ENCODE results near the gene TKT. TPM values are rescaled to one million over a fixed set of nuclear protein-coding genes. Genes with fewer than 3 reads are reported as not detected.

The TKT gene
- total RNA-seq, 4 donors from 2014 or later, result 497 to 698 (median 627) TPM

DNA sequence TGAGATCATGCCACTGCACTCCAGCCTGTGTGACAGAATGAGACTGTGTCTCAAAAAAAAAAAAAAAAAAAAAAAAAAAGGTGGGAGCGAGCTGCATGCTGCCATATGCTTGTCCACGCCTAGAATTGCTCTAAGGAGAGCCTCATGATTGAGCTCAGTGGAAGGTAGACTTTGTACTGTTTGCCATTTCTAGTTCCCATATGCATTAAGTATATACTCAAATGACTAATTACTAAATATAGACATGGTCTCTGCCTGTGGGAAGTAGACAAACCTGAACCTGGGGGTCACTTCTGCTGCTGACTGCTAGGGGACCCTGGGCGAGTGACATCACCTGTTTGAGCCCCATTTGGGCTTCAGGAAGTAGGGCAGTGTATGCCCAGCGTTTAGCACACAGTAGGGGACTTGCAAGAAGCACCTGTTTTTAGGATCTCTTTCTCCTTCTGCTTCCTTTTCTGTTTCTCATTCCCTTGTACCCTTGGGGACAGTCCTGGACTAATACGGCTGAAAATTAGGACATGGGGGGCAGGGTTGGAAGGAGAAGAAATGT, 67.6 kb downstream of the TKT start:
- Histone ChIP-seq H3K4me3 (no peak overlapping the region), H3K4me1 (peaks cover 0 to 15% (median 0%) of the 10 kb centered on the region in 3 donors), H3K27me3 (no peaks in the 10 kb centered on the region), H3K36me3 (peaks cover 26 to 97% (median 29%) of the 10 kb centered on the region in 3 donors), H3K27ac (no peak overlapping the region), H3K9me3 (no peaks in the 10 kb centered on the region)
- 79 to 87% methylated on average over 4 to 5 of the region's 5 CpGs for WGBS, 2 donors
- DNase-seq, result no peak
- no peak for TF ChIP-seq POLR2A (IDR thresholded peaks at IDR 0.05)
- TF ChIP-seq, protein P1, sequence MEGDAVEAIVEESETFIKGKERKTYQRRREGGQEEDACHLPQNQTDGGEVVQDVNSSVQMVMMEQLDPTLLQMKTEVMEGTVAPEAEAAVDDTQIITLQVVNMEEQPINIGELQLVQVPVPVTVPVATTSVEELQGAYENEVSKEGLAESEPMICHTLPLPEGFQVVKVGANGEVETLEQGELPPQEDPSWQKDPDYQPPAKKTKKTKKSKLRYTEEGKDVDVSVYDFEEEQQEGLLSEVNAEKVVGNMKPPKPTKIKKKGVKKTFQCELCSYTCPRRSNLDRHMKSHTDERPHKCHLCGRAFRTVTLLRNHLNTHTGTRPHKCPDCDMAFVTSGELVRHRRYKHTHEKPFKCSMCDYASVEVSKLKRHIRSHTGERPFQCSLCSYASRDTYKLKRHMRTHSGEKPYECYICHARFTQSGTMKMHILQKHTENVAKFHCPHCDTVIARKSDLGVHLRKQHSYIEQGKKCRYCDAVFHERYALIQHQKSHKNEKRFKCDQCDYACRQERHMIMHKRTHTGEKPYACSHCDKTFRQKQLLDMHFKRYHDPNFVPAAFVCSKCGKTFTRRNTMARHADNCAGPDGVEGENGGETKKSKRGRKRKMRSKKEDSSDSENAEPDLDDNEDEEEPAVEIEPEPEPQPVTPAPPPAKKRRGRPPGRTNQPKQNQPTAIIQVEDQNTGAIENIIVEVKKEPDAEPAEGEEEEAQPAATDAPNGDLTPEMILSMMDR (IDR thresholded peaks at IDR 0.05), result no peak
- intact Hi-C loops (cut with DNase I), result no loop called here

DNA sequence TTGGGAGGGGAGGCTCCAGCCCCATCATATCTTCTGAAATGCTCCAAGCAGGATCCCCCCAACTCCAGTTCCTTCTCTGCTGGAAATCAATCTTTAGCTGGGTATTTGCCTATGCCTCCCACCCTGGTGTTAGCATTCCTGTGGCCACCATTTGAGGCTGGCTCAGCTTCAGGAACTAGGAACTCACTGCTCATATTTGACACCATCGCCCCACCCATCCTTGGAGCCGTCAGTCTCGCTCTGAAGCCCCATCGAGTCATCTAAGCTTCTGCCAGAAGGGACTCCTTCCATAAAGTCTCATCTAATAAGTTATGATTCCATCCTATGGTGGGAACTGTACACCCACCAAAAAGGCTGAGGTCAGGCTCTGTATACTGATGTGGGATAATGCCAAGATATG, 68.4 kb downstream of the TKT start:
- Histone ChIP-seq H3K27ac (no peak overlapping the region), H3K4me3 (no peak overlapping the region), H3K4me1 (peaks cover 0 to 7% (median 0%) of the 10 kb centered on the region in 3 donors), H3K27me3 (no peaks in the 10 kb centered on the region), H3K36me3 (peaks cover 29 to 97% (median 33%) of the 10 kb centered on the region in 3 donors), H3K9me3 (no peaks in the 10 kb centered on the region)
- DNase-seq, result no peak
- TF ChIP-seq, protein P1 (IDR thresholded peaks at IDR 0.05), result no peak
- TF ChIP-seq POLR2A (IDR thresholded peaks at IDR 0.05), result no peak
- 78 to 83% methylated on average over 4 of the region's 4 CpGs for WGBS, 2 donors
- intact Hi-C loops (cut with DNase I), result no loop called here

DNA sequence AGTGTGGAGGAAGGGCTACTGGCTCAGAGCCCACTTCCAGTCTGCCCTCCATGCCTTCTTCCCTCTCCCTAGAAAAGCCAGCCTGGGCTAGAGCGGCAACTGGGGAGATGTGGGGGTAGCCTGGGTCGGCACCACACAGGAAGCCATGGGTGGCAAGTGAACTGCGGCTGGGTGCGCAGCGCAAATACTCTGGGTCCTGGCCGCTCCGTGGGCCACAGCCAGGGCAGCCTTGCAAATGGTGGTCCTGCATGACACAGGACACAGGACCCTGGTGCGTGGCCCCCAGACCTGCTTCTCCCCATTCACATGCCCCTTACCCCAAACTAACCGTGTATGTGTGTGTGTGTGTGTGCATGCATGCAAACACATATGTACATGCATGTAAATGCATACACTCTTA, 69.1 kb downstream of the TKT start:
- peaks cover 0 to under 1% (median 0%) of the 10 kb centered on the region in 3 donors for H3K4me1 ChIP-seq
- no peak overlapping the region for H3K4me3 ChIP-seq
- TF ChIP-seq POLR2A (IDR thresholded peaks at IDR 0.05), result no peak
- TF ChIP-seq, protein P1 (IDR thresholded peaks at IDR 0.05), result no peak
- intact Hi-C loops (cut with DNase I), result no loop called here
- H3K36me3 ChIP-seq, result peaks cover 29 to 97% (median 40%) of the 10 kb centered on the region in 3 donors
- H3K27me3 ChIP-seq, result no peaks in the 10 kb centered on the region
- no peak for DNase-seq
- H3K27ac ChIP-seq, result no peak overlapping the region
- 91 to 96% methylated on average over 5 to 8 of the region's 9 CpGs for WGBS, 2 donors
- H3K9me3 ChIP-seq, result no peaks in the 10 kb centered on the region

DNA sequence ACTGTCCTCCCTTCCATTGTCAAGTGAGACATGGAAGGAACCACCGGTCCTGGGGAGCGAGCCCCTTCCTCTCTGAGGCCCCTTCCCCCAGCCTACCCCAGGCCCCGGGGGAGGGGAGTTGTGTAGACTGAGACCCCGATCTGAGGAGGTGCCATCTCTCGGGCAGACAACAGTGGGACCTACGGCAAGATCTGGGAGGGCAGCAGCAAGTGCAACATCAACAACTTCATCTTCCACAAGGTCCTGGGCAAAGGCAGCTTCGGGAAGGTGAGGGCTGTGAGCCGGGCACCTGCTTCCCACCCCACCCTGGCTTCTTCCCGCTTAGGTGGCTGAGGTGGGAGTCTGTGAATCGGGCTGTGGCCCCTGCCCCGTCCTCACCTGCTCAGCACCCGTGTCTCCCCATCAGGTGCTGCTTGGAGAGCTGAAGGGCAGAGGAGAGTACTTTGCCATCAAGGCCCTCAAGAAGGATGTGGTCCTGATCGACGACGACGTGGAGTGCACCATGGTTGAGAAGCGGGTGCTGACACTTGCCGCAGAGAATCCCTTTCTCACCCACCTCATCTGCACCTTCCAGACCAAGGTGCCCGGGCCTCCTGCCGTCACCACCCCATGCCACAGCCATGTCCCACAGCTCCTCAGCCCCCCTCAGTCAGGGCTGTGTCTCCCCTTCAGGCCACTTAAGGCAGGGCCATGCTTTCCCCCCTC, 69.9 kb downstream of the TKT start:
- H3K4me1 ChIP-seq, result no peaks in the 10 kb centered on the region
- no peak for TF ChIP-seq POLR2A (IDR thresholded peaks at IDR 0.05)
- TF ChIP-seq, protein P1 (IDR thresholded peaks at IDR 0.05), result no peak
- H3K36me3 ChIP-seq, result peaks cover 38 to 99% (median 41%) of the 10 kb centered on the region in 3 donors
- WGBS, 2 donors, result 90 to 98% methylated on average over 8 to 10 of the region's 20 CpGs
- no peaks in the 10 kb centered on the region for H3K9me3 ChIP-seq
- DNase-seq, result no peak
- no peak overlapping the region for H3K4me3 ChIP-seq
- intact Hi-C loops (cut with DNase I), result no loop called here
- no peaks in the 10 kb centered on the region for H3K27me3 ChIP-seq
- no peak overlapping the region for H3K27ac ChIP-seq

DNA sequence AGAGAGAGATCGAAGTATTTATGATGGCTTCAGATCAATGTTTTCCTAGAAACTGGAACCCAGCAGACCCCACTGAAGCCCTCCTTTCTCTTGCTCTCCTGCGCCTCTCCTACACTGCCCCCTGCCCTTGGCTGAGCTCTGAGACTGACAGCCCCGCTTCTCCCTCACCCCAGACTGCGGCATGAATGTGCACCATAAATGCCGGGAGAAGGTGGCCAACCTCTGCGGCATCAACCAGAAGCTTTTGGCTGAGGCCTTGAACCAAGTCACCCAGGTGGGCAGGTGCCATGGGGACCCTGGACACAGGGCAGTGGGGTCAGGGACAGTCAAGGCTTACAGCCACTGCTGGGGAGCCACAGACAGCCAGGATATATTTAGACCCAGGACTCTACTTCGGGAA, 71.1 kb downstream of the TKT start:
- H3K4me3 ChIP-seq, result no peak overlapping the region
- intact Hi-C loops (cut with DNase I), result no loop called here
- no peaks in the 10 kb centered on the region for H3K9me3 ChIP-seq
- H3K36me3 ChIP-seq, result peaks cover 40 to 99% (median 42%) of the 10 kb centered on the region in 3 donors
- no peak overlapping the region for H3K27ac ChIP-seq
- no peak for DNase-seq
- TF ChIP-seq, protein P1 (IDR thresholded peaks at IDR 0.05), result no peak
- TF ChIP-seq POLR2A (IDR thresholded peaks at IDR 0.05), result no peak
- WGBS, 2 donors, result 88 to 89% methylated on average over 3 to 7 of the region's 7 CpGs
- peaks cover 0 to 6% (median 0%) of the 10 kb centered on the region in 3 donors for H3K4me1 ChIP-seq
- H3K27me3 ChIP-seq, result no peaks in the 10 kb centered on the region

Measured in esophagus squamous epithelium (tissue), 5 donors.